GM23338 (cell line): ENCODE measurements around the gene NFAT5.

Source experiments
- EZH2 ChIP-seq: fragments of 200-600 bp; sonication (generic); IDR thresholded peaks from one replicate; pipeline ENCODE4 v1.8.0; 2017; ENCODE audit warnings: antibody characterized with exemption, mild to moderate bottlenecking, low read depth; ENCODE audit not compliant: unreplicated experiment
- JUNB ChIP-seq: IDR thresholded peaks from one replicate; pipeline ENCODE4 v1.6.1; 2016; ENCODE audit warnings: antibody characterized with exemption; ENCODE audit not compliant: unreplicated experiment

DNA sequence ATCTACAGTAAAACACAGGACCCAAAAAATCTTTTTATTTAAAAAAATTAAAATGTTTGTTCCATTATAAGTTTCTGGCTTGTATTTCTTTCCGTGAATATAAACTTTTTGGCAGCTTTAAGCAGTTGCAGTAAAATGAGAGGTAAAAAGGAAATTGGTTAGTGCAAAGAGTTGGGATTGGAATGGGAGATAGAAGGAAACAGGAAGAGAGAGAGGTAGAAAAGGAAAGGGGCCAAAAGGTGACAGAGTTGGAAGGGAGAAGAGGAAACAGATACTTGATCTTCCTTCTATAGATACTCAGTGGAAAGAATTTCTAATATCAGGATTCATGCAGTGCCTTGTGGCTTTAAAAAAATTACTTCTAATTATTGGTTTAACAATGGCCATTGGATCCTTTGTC is 97.1 kb downstream of the NFAT5 start:
- TF ChIP-seq JUNB (no peak), EZH2 (no peak)
